Mucosa of descending colon (tissue), 3 donors: ENCODE data around the gene CNTNAP2. TPM values are rescaled to one million over a fixed set of nuclear protein-coding genes. Genes with fewer than 3 reads are reported as not detected.

Experiments
- ATAC-seq: fragments of 200-7000 bp; cut with Tn5 transposase; one replicate; pipeline ENCODE4 v1.9.1; 2020; ENCODE audit warnings: mild to moderate bottlenecking, moderate library complexity
- DNase-seq, 3 donors: peaks; one replicate each; pipeline ENCODE4 v3.0.0-alpha.2; 2020
- H3K36me3 ChIP-seq: fragments of 200-600 bp; one replicate; pipeline ENCODE4 v1.8.0; 2021; ENCODE audit warnings: low read depth, mild to moderate bottlenecking
- H3K4me1 ChIP-seq: fragments of 200-600 bp; one replicate; pipeline ENCODE4 v1.8.0; 2021; ENCODE audit warnings: low read depth, mild to moderate bottlenecking
- H3K4me3 ChIP-seq: fragments of 200-600 bp; one replicate; pipeline ENCODE4 v1.8.0; 2021; ENCODE audit warnings: mild to moderate bottlenecking
- H3K9me3 ChIP-seq: fragments of 200-600 bp; one replicate; pipeline ENCODE4 v1.8.0; 2021; ENCODE audit warnings: mild to moderate bottlenecking
- intact Hi-C, 2 donors: fragments of 100-400 bp; cut with DNase I in 1 of 2; cut with micrococcal nuclease in 1 of 2; formaldehyde crosslinking; loops; one replicate each; pipeline versions ENCODE4 v1.11.0 to v1.11.1; 2022; cut with DNase I, micrococcal nuclease
- total RNA-seq, 3 donors: library from RNA; stranded (reverse); fragmentation: NEBNext Ultra II Directional in 2 of 3; extraction: Animal tissue kit (Norgen Biotek cat#: 25700) in 2 of 3; gene quantifications; one replicate each; pipeline versions ENCODE4 v1.2.1 to v1.2.4, GENCODE V29; 2021 to 2023
- TF ChIP-seq, protein P1 (sequence below): fragments of 200-600 bp; IDR thresholded peaks from one replicate; pipeline ENCODE4 v1.8.0; 2022; ENCODE audit warnings: antibody characterized with exemption, mild to moderate bottlenecking
- donor health status: DM: no; HTN: no; CAD: no; lungs with moderate emphysema.
- donor health status: DM: no; HTN: no; CAD: no.
- donor health status: DM: no; HTN: yes; CAD: no.

Gene CNTNAP2
- total RNA-seq, 3 donors from 2014 or later = 3.1 to 5.9 (median 4.2) TPM

DNA sequence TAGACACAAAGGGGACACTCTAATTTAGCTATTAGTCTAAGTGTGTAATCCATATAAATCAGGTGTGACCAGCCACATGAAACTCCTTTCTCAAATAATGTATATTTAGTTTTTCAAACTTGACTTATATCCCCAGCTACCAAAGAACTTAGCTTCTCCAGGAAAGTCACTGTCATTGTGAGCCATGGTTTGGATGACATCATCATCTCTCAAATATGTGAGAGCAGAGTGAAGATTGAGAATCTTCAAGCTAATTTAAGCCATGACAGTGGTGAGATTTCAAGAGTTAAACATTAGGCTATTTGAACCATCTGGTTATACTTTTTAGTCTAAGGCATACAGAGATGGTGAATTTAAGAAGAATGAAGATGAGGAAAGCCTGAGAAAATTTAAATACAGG, 1165.6 kb downstream of the CNTNAP2 start:
- intact Hi-C loops = no loop called here
- Histone ChIP-seq H3K9me3 (no peaks in the 10 kb centered on the region), H3K36me3 (no peaks in the 10 kb centered on the region), H3K4me1 (no peaks in the 10 kb centered on the region), H3K4me3 (no peak overlapping the region)
- DNase-seq (no peak), ATAC-seq (no peak)
- TF ChIP-seq, protein P1, sequence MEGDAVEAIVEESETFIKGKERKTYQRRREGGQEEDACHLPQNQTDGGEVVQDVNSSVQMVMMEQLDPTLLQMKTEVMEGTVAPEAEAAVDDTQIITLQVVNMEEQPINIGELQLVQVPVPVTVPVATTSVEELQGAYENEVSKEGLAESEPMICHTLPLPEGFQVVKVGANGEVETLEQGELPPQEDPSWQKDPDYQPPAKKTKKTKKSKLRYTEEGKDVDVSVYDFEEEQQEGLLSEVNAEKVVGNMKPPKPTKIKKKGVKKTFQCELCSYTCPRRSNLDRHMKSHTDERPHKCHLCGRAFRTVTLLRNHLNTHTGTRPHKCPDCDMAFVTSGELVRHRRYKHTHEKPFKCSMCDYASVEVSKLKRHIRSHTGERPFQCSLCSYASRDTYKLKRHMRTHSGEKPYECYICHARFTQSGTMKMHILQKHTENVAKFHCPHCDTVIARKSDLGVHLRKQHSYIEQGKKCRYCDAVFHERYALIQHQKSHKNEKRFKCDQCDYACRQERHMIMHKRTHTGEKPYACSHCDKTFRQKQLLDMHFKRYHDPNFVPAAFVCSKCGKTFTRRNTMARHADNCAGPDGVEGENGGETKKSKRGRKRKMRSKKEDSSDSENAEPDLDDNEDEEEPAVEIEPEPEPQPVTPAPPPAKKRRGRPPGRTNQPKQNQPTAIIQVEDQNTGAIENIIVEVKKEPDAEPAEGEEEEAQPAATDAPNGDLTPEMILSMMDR = no peak

DNA sequence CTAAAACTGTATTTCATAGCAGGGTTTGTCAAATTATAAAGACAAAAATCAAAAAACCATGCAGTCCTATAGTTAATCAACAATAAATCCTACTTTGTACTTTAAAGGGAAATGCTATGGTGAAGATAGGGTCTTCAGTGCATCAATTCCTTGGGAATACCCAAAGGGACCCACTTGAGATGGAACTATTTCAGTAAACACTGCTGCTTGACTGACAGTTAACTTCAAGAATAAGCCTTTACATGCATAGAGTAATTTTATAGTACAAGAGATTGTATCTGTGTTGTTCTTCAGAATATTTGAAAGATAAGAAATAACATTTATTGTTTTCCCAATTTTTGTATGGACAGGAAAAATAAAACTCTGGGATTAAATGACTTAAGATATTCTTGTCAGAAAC, 1179.6 kb downstream of the CNTNAP2 start:
- Histone ChIP-seq H3K4me1 (no peaks in the 10 kb centered on the region), H3K4me3 (no peak overlapping the region), H3K9me3 (peaks cover 5% of the 10 kb centered on the region), H3K36me3 (no peaks in the 10 kb centered on the region)
- ATAC-seq (no peak), DNase-seq (no peak)
- intact Hi-C loops = no loop called here
- TF ChIP-seq, protein P1 = no peak

DNA sequence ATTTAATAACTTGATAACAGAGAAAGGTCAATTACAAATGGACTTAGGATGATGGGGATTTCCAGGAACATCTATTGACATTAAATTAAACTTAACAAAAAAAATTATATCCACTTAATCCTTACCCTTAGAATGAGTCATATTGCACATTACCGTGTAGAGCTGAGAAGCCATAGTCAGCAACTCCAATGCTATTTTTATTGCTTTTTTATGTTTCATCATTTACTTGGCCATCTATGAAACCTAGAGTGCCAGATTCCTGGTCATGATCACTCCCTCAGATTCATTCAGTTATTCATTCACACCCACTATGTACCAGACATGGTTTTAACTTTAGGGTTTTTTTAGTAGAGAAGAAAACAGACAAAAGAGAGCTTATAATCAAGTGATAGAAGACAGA, 1180.4 kb downstream of the CNTNAP2 start:
- H3K36me3 ChIP-seq = no peaks in the 10 kb centered on the region
- no peaks in the 10 kb centered on the region for H3K4me1 ChIP-seq
- intact Hi-C loops = no loop called here
- ATAC-seq (no peak), DNase-seq (no peak)
- H3K4me3 ChIP-seq = no peak overlapping the region
- TF ChIP-seq, protein P1 = no peak
- H3K9me3 ChIP-seq = peaks cover 5% of the 10 kb centered on the region

DNA sequence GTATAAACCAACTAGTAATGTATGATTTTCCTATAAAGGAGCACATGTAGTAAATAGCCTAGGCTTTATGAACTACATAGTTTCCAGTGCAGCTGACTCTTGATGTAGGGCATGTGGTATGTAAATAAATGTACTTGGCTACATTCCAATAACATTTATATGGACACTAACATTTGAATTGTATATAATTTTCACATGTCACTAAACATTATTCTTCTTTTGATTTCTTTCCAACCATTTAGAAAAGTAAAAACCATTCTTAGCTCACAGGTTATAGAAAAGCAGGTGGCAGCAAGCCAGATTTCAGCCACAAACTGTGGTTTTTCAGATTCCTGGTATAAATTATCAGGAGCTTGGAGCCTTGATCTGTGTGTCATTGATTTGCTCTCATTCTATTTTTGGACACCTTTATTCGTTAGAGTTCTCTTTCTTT, 1182.0 kb downstream of the CNTNAP2 start:
- Histone ChIP-seq H3K9me3 (peaks cover 5% of the 10 kb centered on the region), H3K4me1 (no peaks in the 10 kb centered on the region), H3K36me3 (no peaks in the 10 kb centered on the region), H3K4me3 (no peak overlapping the region)
- ATAC-seq (no peak), DNase-seq (no peak)
- TF ChIP-seq, protein P1 = no peak
- intact Hi-C loops = no loop called here

DNA sequence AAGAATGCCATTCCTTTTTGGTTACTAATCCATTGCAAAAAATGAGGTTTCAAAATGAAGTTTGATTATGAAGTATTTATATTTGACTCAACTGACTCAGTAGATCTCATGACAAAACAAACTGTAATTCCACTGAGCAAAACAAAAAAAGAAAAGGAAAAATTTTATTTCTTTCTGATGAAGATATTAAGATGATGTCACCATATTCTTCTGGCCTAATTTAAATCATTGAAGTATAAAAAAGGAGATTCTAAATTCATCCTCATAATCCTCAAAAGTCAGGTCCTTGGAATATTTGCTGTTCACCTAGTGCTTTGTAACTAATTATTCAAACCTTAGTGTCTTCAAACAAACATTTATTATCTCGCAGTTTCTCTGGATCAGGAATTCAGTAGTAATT, 1183.7 kb downstream of the CNTNAP2 start:
- TF ChIP-seq, protein P1 = no peak

DNA sequence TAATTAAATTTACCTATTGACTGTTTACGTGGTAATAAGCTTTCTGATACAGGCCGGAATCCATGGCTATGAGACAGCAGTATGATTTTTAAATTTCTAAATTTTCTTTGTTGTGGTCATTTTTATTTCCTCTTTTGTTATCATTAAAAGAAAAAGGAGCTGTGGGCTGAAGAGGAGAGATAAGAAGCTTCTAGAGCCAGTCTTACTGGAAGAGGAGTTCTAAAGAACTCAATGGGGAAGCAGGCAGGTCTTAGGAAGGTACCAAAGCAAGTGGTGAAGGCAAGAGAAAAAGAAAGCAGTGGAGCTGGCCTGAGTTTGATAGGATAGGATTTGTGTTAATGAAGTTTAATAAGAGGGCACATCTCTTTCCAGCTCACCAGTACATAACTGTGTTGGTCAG, 1187.8 kb downstream of the CNTNAP2 start:
- H3K9me3 ChIP-seq = peaks cover 13% of the 10 kb centered on the region
- ATAC-seq (no peak), DNase-seq (no peak)
- TF ChIP-seq, protein P1 = no peak
- intact Hi-C loops = no loop called here
- H3K4me1 ChIP-seq = no peaks in the 10 kb centered on the region
- no peaks in the 10 kb centered on the region for H3K36me3 ChIP-seq
- no peak overlapping the region for H3K4me3 ChIP-seq

More for the DNA sequence above, 1183.7 kb downstream of the CNTNAP2 start:
- intact Hi-C loops = no loop called here
- Histone ChIP-seq H3K4me3 (no peak overlapping the region), H3K36me3 (no peaks in the 10 kb centered on the region), H3K9me3 (peaks cover 6% of the 10 kb centered on the region), H3K4me1 (no peaks in the 10 kb centered on the region)
- ATAC-seq (no peak), DNase-seq (no peak)
